Cerebellar nuclear complex (tissue), 1 donor: ENCODE data around the gene SH3PXD2A.
"Not testable (repeated sequence)": the region's sequence is repeated elsewhere in the genome, so short reads cannot be mapped to it uniquely, and the experiment has no call there.

ENCODE experiments used
- DNase-seq, 2 experiments: peaks; one replicate each; lab custom pipeline; 2025; lab: John Stamatoyannopoulos, UW

SH3PXD2A gene

DNA sequence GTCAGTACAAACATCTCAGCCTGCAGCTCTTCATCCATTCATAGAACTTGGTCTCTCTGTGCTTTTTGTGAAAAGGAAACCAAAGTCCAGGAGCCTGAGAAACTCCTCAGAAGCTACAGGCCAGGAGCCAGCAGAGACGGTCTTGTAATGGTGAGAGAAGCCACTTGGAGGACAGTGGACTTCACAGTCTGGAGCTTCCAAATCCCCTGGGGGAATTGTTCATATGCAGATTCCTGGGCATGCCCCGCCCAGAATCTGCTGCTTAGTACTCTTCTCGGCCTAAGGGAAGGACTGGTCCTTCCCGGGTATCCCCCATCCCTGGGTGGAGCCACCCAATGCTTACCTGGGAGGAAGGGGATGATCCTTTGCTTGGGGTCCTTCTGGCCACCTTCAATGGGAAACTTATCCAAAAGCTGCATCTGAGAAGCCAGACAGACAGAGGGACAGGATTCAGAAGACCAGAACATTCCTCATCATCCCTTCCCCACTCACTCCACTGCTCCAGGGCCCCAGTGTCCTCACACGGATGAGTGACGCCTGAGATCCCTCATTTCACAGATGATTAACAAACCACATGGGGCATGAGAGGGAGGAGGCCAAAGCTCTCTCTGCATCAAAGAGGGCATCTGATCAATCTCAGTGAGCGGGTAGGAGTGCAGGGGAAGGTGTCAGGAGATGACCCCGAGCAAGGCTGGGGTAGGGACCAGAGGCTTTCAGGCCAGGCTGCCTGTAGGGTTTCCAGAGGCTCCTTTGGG, 88.4 kb downstream of the SH3PXD2A start:
- DNase-seq = no peak

DNA sequence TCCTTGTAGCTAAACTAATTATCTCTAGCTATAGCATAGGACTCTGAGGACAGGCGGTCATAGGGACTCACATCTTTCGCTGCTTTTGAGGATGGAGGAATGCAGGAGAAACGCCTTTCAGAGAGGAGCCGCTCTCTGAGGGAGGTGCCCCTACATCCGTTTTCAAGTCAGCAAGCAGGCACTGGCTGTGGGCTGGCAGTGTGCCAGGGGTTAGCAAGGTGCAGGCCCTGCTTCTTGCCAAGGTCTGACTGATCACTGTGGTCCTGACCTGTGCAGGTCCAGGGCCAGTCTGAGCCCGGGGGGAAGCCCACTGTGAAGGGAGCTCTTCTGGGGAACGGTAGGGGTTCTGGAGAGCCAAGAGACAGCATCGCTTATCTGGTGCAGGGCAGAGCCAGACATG, 89.4 kb downstream of the SH3PXD2A start:
- no peak for DNase-seq

DNA sequence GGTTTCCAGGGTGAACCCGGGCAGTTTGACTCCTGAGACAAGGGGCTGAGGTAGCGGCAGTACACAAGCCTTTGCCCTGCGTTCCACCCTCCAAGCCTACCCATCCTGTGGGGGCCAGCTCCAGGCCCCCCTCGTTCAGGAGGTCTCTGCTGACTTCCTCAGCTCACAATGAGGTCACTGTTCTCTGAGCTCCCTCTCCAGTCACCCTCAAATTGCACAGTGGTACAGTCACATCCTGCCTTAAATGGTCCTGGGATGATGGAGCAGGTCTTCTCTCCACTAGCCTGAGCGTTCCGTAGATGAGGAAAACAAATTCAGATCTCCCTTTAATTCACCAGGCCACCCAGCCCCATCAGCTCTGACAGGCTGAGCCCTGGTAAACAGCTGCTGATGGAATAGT, 90.2 kb downstream of the SH3PXD2A start:
- no peak for DNase-seq

DNA sequence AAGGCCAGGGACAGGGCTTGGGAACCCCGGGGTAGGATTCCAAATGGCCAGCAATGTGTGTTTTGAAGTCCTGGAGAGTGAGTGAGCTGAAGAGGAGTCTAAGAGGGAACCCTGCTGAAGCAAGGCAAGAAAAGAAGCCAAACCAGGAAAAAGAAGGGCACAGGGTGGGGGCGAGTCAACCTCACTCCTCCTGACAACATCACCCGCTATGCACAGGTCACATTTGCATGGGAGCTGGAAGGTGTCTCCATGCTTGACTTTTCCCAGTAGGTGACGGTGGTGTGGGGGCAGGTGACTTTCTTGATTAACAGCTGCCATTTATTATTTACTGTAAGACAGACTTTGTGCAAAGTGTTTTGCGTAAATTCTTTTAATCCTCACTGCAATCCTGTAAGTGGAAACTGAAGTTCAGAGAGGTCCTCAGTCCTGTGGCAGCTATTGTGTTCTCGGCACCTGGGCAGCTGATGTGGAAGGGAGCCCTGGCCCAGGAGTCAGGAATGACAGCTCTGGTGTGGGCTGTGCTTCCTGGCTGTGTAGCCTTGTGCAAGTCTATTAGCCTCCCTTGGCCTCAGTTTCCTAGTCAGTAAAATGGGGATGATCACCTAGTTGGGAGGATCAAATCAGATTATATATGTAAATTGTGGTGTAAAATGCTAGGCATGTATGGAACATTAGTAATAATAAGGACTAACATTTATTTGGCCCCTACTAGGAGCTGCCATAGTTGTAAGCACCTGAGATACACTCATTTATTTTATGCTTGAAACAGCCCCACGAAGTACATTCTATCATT, 90.9 kb downstream of the SH3PXD2A start:
- no peak for DNase-seq

DNA sequence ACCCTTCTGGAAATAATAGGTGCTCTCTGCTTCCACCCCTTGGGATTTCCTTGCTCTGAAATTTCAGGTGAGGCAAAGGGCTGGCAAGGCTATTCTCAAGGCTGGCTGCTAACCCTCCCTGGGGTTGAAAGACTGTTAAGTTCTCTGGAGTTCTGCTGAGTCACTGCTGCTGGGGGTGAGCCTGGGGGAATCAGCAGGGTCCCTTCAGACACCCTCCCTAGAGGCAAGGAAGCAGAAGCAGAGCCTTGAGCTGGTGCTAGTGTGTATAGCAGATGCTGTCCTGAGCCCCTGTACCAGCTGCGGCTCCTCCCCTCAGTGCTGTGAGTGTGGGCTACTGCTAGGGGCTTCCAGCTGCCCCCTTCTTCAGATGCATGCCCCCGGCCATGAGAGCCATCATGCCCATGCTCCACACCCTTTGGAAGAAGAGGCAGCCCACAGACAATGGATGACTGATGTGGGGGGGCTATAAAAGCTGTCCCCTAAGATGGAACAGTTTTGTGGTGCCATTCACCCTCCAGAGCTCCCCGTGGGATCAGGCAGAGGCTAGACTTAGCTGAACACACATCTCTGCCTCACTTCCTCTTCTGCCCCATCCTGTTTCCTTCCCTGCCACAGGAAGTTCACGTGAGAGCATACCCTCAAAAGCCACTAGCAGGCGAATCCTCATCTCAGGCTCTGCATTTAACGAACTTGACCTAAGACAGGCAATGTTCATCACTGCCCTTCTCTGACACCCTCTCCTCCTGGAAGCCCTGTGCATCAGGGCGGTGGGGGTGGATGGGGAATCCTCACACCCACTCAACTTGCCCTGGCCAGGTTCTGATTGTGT, 91.8 kb downstream of the SH3PXD2A start:
- DNase-seq = no peak

DNA sequence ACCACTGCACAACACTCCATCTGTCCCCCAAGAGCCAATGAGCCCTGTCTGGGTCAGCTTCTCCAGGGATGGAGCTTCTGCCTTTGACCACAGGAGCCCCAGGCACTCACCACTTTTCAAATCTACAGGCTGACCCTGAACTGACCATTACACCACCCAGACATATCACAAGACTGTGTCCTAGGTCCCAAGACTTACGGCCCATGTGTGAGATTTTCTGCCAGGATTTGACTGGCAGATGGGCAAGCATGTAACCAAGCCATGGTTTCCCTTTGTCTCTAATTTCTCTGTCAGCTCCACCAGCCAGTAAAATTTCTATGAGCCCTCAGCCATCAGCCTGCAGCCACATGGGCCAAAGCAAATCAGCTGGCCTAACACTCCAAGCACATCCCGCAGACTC, 92.5 kb downstream of the SH3PXD2A start:
- no peak for DNase-seq

DNA sequence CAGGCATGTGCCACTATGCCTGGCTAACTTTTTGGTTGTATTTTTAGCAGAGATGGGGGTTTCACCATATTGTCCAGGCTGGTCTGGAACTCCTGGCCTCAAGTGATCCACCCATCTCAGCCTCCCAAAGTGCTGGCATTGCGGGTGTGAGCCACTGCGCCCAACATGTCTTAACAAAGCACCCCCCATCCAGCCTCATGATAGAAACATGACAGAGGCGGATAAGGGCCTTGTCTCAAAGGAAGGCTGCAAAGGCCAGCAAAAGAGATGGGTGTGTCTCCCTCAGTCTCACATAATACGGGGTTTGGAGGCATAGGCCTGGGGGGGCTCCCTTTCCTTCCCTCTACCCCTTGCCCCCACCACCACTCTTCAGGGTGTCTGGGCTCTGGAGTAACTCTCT, 93.2 kb downstream of the SH3PXD2A start:
- DNase-seq = no peak

DNA sequence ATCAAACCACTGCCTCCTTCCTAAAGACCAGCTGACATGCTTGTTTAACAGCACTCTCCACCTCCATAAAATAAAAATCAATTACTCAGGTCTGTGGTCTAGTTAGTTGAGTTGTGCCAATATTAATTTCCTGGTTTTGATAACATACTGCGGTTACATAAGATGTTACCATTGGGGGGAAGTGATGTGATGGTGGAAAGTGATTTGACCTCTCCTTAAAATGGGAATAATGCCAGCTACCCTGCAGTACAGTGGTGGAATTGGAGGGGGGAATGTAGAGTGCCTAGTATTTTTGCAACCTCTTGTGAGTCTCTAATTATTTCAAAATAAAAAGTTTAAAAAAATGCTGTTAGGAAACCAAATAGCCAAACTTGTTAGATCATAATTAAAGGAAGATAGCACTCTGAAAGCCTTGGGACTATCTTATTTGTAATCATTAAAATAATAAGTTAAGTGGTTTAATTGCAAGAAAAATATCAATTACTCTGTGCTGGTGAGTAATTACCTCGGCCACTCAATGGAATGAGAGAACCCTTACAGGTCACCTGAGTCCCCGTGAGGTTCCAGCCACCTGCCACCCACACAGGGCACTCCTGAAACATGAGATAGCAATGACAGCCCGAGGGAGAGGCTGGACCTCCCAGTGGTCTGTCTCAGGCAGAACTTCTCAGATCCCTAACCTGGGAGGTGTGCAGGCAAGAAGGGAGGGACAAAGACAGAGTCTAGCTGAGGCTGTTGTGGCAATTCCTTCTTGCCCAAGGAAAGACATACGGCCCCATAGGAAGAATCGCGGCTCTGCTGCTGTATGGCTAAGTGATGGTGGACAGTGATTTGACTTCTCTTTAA, 94.1 kb downstream of the SH3PXD2A start:
- DNase-seq = no peak

DNA sequence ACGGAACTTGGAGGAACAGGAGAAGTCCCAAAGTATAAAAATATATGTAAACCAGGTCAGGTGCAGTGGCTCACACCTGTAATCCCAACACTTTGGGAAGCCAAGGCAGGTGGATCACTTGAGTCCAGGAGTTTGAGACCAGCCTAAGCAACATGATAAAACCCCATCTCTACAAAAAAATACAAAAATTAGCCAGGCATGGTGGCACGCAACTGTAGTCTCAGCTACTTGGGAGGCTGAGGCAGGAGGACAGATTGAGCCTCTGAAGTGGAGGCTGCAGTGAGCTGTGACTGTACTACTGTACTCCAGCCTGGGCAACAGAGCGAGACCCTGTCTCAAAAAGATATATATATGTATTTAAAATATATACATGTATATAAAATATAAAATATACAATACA, 95.1 kb downstream of the SH3PXD2A start:
- DNase-seq = not testable (repeated sequence)

DNA sequence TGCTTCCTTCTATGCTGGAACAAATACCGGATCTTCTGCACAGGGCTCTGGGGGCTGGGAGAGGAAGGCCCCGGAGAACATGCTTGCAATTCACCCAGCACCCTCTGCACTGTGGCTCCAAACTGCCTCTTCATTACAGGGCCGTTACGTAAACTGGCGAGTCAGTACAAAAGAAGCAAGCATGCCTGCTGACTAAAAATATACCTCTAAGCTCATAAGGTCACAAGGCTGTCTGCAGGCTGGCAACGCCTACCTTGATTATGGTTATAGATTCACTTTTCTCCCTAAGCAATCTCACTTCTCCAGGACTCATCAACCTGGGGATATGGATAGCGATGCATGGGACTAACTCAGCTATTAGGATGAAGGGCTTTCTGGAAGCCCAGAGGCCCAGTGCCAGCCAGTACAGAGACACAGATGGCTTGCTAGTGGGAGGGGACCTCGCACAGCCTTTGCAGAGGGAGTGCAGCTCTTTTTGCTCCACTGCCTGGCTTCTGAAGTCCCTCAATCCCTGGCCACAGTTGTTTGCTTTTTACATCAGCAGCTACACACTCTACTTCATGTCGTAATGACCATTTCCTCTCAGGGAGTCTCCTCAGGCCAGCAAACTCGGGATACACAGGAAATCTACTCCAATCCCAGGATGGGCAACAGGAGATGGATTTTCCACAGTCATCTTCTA, 96.1 kb downstream of the SH3PXD2A start:
- peak; percentile 69 to 87 for DNase-seq

DNA sequence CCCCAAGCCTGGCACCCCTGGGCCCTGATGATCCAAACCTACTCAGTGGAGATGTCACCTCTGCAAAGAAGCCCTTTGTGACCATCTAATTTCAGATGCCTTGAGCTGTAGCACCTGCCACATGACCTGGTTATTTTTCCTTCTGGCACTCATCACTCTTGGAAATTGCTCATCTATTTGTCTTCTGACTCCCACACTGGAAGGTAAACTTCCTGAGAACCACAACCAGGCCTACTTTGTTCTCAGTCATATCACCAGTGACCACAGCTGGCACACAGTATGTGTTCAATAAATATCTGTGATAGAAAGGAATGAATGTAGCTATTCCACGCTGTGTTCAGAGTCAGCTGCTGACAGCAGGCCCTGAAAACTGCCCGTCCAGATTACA, 97.1 kb downstream of the SH3PXD2A start:
- no peak for DNase-seq

DNA sequence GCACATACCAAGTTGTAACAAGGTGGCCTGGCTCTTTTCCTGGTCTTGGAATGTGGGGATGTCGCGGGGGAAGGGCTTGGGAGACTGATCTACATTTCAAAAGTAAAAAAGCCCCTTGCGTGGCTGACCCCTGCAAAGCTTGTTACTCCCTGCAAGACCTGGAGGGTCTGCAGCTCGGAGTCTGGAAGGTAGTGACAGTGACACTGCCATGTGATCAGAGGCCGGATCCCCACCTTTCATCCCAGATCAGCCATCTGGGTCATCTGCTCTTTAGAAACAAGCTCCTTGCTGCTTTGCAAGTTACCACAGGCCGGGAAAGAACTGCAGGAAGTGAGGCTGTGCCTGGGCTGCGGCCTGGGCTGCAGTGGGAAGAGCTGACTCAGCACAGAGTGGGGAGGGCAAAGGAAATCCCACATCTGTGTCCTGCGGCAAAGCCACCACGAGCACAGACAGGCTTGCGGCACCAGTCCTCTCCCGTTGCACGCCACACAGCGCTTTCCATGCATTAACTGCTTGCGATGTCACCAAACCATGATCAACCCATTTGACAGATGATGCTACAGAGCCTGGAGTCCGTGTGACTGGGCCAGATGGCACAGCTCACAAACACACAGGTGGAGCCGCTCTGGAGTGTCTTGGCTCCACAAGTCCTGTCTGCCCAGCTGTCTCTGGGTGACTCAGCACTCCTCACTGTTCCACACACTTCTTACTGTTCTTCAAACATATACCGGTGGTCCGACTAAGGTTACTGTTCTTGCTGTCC, 97.7 kb downstream of the SH3PXD2A start:
- no peak for DNase-seq

DNA sequence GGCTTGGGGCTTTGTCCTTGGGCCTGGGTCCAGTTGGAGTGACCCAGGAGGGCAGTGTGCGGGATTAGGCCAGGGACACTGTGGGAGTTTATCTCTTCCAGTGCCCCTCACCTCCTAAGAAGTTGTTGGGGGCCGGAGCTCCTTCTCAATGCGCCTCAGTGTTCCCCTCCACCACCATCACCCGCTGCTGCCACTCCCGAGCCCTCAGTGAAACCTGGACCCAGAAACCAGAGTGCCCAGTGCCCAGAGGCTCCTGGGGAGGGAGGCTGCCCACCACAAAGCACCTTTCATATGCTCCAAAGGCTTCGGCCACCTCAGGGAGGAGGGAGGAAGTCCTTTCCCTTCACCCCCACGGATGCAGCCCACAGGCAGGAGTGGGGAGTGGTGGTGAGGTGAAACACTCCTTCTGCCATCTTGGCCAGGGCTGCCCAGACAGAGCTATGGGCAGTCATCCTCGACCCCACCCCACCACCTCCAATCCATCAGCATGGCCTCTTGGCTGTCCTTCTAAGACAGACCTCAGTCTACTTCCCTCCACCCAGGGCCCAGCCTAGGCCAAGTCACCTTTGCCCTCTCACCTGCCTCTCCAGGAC, 99.0 kb downstream of the SH3PXD2A start:
- DNase-seq = no peak

DNA sequence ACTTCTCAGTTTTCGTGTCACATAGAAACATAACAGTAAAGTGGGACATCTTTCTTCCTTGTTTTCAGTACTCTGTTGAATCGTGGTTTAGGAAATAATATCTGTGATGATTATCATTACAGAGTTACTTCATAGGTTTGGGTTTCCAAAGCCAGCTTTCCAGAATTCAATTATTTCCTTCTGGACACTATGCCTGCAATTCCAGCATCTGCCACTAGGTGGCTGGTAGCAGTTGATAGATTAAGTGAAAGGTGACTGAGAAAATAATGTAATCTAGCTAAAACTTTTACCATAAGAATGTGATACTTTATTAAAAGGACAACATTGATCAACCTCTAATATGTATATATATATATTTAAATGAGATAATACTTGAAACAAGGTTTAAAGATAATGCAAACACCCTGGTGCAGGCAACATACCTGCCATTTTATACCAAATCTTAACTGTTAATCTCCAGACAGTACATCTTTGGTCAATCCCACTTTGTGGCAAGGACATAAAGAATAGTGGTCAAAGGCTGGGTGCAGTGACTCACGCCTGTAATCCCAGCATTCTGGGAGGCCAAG, 102.6 kb downstream of the SH3PXD2A start:
- DNase-seq = no peak

DNA sequence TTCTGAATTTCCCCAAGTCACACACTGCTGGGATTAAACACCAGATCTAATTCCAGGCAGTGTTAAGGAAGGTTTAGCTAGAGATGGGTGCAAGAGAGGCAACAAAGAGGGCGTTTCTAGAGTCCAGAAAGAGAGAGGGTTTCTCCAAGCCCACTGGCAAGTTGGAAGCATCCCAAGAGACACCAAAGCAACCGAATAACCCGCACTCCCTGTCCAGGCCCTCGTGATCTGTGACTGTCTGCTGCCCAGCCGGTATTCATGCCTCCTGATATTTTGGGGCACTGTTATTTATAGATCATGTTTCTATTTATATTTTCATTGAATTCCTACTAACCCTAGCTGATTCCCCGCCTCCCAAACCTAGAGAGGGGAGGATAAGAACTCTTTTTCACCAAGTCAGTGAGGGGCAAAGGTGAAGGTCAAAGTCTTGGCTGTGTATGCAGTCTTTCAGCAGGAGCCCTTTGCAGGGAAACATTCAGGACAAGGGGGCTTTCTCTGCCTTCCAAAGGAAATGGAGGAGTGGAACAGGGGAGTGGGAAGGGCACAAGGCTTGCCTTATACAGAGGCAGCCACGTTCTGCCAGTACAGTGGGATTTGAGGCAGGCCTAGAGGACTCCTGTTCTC, 103.6 kb downstream of the SH3PXD2A start:
- no peak for DNase-seq

DNA sequence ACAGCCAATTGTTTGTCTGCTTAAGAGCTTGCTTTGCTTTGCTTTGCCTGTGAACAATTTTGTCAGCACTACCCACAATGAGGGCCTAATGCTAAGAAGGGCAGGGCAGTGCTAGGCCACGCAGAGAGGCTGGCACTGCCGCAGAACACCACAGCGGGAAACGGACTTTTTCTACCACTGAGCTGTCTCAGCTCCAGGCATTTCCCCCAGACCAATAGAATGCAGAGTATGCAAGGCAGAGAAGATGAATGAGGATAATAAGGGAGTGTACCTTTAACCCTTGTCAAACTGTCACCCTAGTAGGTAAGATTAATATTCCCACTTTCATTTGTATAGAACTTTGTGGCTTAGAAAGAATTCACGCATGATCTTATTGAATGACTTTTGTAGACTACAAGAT, 104.5 kb downstream of the SH3PXD2A start:
- peak in 1 of 2 experiments; percentile 44 for DNase-seq

DNA sequence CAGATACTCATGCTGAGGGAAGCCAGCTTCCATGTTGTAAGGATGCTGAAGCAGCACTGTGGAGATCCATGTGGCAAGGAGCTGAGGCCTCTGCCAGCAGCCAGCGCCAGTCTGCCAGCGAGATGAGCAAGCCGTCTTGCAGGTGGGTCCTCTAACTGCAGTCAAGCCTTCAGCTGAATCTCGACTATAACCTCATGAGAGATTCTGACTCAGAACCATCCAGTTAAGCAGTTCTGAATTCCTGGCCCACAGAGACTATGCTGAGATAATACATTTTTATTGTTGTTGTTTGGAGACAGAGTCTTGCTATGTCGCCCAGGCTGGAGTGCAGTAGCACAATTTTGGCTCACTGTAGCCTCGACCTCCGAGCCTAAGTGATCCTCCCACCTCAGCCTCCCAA, 105.6 kb downstream of the SH3PXD2A start:
- DNase-seq = no peak

DNA sequence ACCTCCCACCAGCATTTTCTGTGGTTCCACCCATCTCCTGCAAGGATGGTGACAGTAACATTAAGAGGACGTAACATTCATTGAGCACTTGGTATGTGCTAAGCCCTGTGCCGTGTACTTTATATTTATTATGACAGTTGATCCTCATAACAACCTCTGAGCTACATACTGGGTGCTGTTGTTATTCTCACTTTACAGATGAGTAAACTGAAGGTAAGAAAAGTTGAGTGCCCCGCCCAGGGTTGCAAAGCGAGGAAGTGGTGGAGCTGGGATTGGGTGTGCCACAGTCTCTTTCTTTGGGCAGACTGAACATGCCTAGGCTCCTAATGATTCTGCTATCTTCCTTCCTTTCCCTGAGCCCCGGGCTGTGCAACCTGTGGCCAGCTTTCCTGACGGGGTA, 107.4 kb downstream of the SH3PXD2A start:
- DNase-seq = no peak

DNA sequence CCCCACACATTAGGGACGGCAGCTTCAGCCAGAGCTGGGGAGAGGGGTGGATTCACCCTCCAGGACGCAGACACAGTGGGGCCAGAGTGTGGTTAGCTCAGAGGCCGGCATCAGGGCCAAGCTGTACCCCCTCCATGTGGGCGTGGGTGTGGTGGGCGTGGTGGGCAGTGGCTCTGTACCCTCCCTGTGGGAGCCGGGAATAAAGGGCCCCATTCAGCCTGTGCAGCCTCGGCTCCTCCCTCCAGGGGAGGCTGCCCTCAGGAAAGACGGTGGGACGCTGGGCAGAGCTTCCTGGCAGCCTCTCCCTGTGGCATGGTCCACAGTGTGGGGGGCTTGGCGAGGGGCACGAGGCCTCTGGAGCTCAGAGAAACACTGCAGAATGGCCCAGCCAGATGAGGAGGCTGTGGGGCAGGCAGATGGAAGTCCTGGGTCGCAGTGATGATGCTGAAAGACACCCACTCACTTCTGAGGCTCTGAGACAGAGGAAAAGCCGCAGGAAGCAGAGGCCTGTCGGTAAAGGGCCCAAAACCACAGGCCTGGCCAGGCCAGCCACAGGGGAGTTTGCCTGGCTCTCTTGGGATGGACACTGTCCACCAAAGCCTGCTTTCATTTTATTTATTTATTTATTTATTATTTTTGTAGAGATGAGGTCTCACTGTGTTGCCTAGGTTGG, 108.0 kb downstream of the SH3PXD2A start:
- DNase-seq = no peak
